GM23338 (cell line): ENCODE results near the gene PALLD. TPM values are rescaled to one million over a fixed set of nuclear protein-coding genes. Genes with fewer than 3 reads are reported as not detected.

ENCODE experiments used
- ATAC-seq: fragments of 200-7000 bp; cut with Tn5 transposase; 3 replicates; pipeline ENCODE4 v1.9.1; 2020
- DNase-seq: peaks from one replicate; pipeline ENCODE4 v3.0.0-alpha.2; 2015; ENCODE audit warnings: low spot score
- H2AFZ ChIP-seq: fragments of 200-600 bp; sonication (generic); 2 replicates; pipeline ENCODE4 v1.8.0; 2016; ENCODE audit warnings: antibody characterized with exemption, mild to moderate bottlenecking, moderate library complexity
- H3F3A ChIP-seq: fragments of 200-600 bp; sonication (generic); replicated peaks from 2 replicates; pipeline ENCODE4 v1.8.0; 2017; ENCODE audit warnings: antibody characterized with exemption, mixed run types, low read depth
- H3K27ac ChIP-seq: fragments of 200-600 bp; sonication (generic); 2 replicates; pipeline ENCODE4 v1.6.1; 2016; ENCODE audit warnings: low read depth
- H3K27me3 ChIP-seq: fragments of 200-600 bp; sonication (generic); 2 replicates; pipeline ENCODE4 v1.8.0; 2016; ENCODE audit warnings: mild to moderate bottlenecking, mixed run types, moderate library complexity; ENCODE audit not compliant: insufficient read depth
- H3K36me3 ChIP-seq: fragments of 200-600 bp; sonication (generic); 2 replicates; pipeline ENCODE4 v1.8.0; 2016; ENCODE audit warnings: mild to moderate bottlenecking; ENCODE audit not compliant: insufficient read depth
- H3K4me1 ChIP-seq: fragments of 200-600 bp; sonication (generic); 2 replicates; pipeline ENCODE4 v1.8.0; 2016; ENCODE audit warnings: mild to moderate bottlenecking, moderate library complexity; ENCODE audit not compliant: insufficient read depth
- H3K4me2 ChIP-seq: fragments of 200-600 bp; sonication (generic); 2 replicates; pipeline ENCODE4 v1.7.1; 2017; ENCODE audit warnings: mixed run types
- H3K4me3 ChIP-seq: fragments of 200-600 bp; sonication (generic); 2 replicates; pipeline ENCODE4 v1.6.1; 2016; ENCODE audit warnings: mixed run types
- H3K79me2 ChIP-seq: fragments of 200-600 bp; sonication (generic); replicated peaks from 2 replicates; pipeline ENCODE4 v1.8.0; 2017; ENCODE audit warnings: mild to moderate bottlenecking; ENCODE audit not compliant: insufficient read depth
- H3K9me2 ChIP-seq: fragments of 200-600 bp; sonication (generic); 2 replicates; pipeline ENCODE4 v1.8.0; 2017; ENCODE audit not compliant: insufficient read depth
- H4K20me1 ChIP-seq: fragments of 200-600 bp; sonication (generic); replicated peaks from 2 replicates; pipeline ENCODE4 v1.8.0; 2017; ENCODE audit warnings: mild to moderate bottlenecking; ENCODE audit not compliant: insufficient read depth
- H3K27ac Mint-ChIP-seq: 2 replicates; pipeline ENCODE4 v1.8.0; 2020; ENCODE audit warnings: inconsistent platforms, mild to moderate bottlenecking, moderate library complexity, mixed read lengths
- H3K27me3 Mint-ChIP-seq: 3 replicates; pipeline ENCODE4 v1.8.0; 2022; ENCODE audit warnings: low read depth, mild to moderate bottlenecking, moderate library complexity, mixed read lengths, inconsistent platforms; ENCODE audit not compliant: insufficient read depth, poor library complexity
- H3K36me3 Mint-ChIP-seq: 3 replicates; pipeline ENCODE4 v1.8.0; 2021; ENCODE audit warnings: low read depth, mild to moderate bottlenecking, inconsistent platforms, moderate library complexity, mixed read lengths
- H3K4me1 Mint-ChIP-seq: 3 replicates; pipeline ENCODE4 v1.8.0; 2020; ENCODE audit warnings: mild to moderate bottlenecking, inconsistent platforms, mixed read lengths
- H3K4me3 Mint-ChIP-seq: 3 replicates; pipeline ENCODE4 v1.8.0; 2021; ENCODE audit warnings: moderate library complexity, mild to moderate bottlenecking, inconsistent platforms, mixed read lengths
- H3K9me3 Mint-ChIP-seq: 3 replicates; pipeline ENCODE4 v1.8.0; 2020; ENCODE audit warnings: moderate library complexity, mild to moderate bottlenecking, inconsistent platforms, mixed read lengths
- CREB1 ChIP-seq: fragments of 250-450 bp; sonication (Bioruptor Pico); IDR thresholded peaks from 2 replicates; pipeline ENCODE4 v1.5.0; 2020; ENCODE audit warnings: low read depth, mild to moderate bottlenecking, moderate library complexity
- CTCF ChIP-seq, 2 experiments: fragments of 200-600 bp in 1 of 2; sonication (generic) in 1 of 2; conservative IDR thresholded peaks; 2 replicates each; pipeline versions ENCODE4 v1.5.1 to v1.6.1; 2016 to 2017; ENCODE audit warnings: antibody characterized with exemption in 2 of 2, low read depth in 2 of 2, mild to moderate bottlenecking in 2 of 2, moderate library complexity in 1 of 2
- ETS1 ChIP-seq: IDR thresholded peaks from 2 replicates; pipeline ENCODE4 v1.6.1; 2016; ENCODE audit warnings: antibody characterized with exemption
- EZH2 ChIP-seq: fragments of 200-600 bp; sonication (generic); IDR thresholded peaks from one replicate; pipeline ENCODE4 v1.8.0; 2017; ENCODE audit warnings: antibody characterized with exemption, mild to moderate bottlenecking, low read depth; ENCODE audit not compliant: unreplicated experiment
- EZH2phosphoT487 ChIP-seq: fragments of 200-600 bp; sonication (generic); IDR thresholded peaks from one replicate; pipeline ENCODE4 v1.8.1; 2018; ENCODE audit warnings: antibody characterized with exemption; ENCODE audit not compliant: unreplicated experiment
- JUNB ChIP-seq: IDR thresholded peaks from one replicate; pipeline ENCODE4 v1.6.1; 2016; ENCODE audit warnings: antibody characterized with exemption; ENCODE audit not compliant: unreplicated experiment
- NANOG ChIP-seq: IDR thresholded peaks from 2 replicates; pipeline ENCODE4 v1.6.1; 2016; ENCODE audit warnings: antibody characterized with exemption, borderline replicate concordance
- POLR2AphosphoS5 ChIP-seq: IDR thresholded peaks from 2 replicates; pipeline ENCODE4 v1.6.1; 2016; ENCODE audit warnings: antibody characterized with exemption, low read depth
- REST ChIP-seq: IDR thresholded peaks from one replicate; pipeline ENCODE4 v1.6.1; 2018; ENCODE audit warnings: antibody characterized with exemption; ENCODE audit not compliant: unreplicated experiment
- STAT1 ChIP-seq: IDR thresholded peaks from one replicate; pipeline ENCODE4 v1.6.1; 2016; ENCODE audit warnings: antibody characterized with exemption; ENCODE audit not compliant: unreplicated experiment
- ZNF114 ChIP-seq: fragments of 250-450 bp; sonication (Bioruptor Pico); IDR thresholded peaks from 2 replicates; pipeline ENCODE4 v1.5.0; 2020; ENCODE audit warnings: mild to moderate bottlenecking, moderate library complexity
- ZNF331 ChIP-seq: fragments of 250-450 bp; sonication (Bioruptor Pico); IDR thresholded peaks from 2 replicates; pipeline ENCODE4 v1.5.0; 2020; ENCODE audit warnings: low read depth, mild to moderate bottlenecking, moderate library complexity
- ZNF462 ChIP-seq: fragments of 250-450 bp; sonication (Bioruptor Pico); IDR thresholded peaks from 2 replicates; pipeline ENCODE4 v1.5.0; 2020; ENCODE audit warnings: mild to moderate bottlenecking, moderate library complexity
- polyA plus RNA-seq: library from polyadenylated mRNA; unstranded; fragments of >200 nt; fragmentation: Nextera tagmentation; extraction: Ambion mirVana; gene quantifications from 2 replicates; pipeline ENCODE4 v1.2.1, GENCODE V29; 2016
- total RNA-seq: library from RNA; depleted of rRNA; stranded (reverse); fragments of >200 nt; shearing (Covaris generic); gene quantifications from 2 replicates; pipeline ENCODE4 v1.2.3, GENCODE V29; 2014

PALLD gene
- total and polyA plus RNA-seq, 2 experiments from 2014 or later: 13.1 to 30.2 TPM

- peaks cover 9% of the 10 kb centered on the region for H3K27me3 ChIP-seq
- DNase-seq (no peak), ATAC-seq (no peak)
- no peaks in the 10 kb centered on the region for H3K79me2 ChIP-seq
- H3F3A ChIP-seq: 0 out of 2 replicates have a peak, but pooled peaks cover 5% of the 10 kb centered on the region
- H3K27ac ChIP-seq: no peak overlapping the region
- no peaks in the 10 kb centered on the region for H3K36me3 Mint-ChIP-seq
- H3K9me3 Mint-ChIP-seq: no peaks in the 10 kb centered on the region
- H3K4me1 Mint-ChIP-seq: peaks cover 23% of the 10 kb centered on the region
- no peak overlapping the region for H3K4me2 ChIP-seq
- no peaks in the 10 kb centered on the region for H3K36me3 ChIP-seq
- no peaks in the 10 kb centered on the region for H4K20me1 ChIP-seq
- H3K4me3 ChIP-seq: no peak overlapping the region
- H2AFZ ChIP-seq: no peak overlapping the region
- H3K9me2 ChIP-seq: no peaks in the 10 kb centered on the region
- TF ChIP-seq ZNF462 (CRISPR knock-in tag) (no peak), REST (no peak), CTCF (conservative IDR thresholded peaks at IDR 0.05; ENCODE audit: low read depth in 2 of 2) (no peak), CREB1 (no peak), NANOG (no peak), ZNF331 (CRISPR knock-in tag) (no peak), STAT1 (no peak), ZNF114 (no peak), EZH2phosphoT487 (no peak), JUNB (no peak), ETS1 (no peak), POLR2AphosphoS5 (no peak), EZH2 (no peak)
- no peak overlapping the region for H3K4me3 Mint-ChIP-seq
- H3K27ac Mint-ChIP-seq: no peak overlapping the region
- peaks cover 6% of the 10 kb centered on the region for H3K27me3 Mint-ChIP-seq
- H3K4me1 ChIP-seq: no peaks in the 10 kb centered on the region; the same call in 1 of the 2 replicates
These were observed 329.1 kb downstream of the PALLD start for GRCh38 chr4:168825975-168826374.
